ENCODE data around the gene FASN.
"Not testable (repeated sequence)": the region's sequence is repeated elsewhere in the genome, so short reads cannot be mapped to it uniquely, and the experiment has no call there.

The FASN gene

GRCh38 chr17:82098169-82098938 is at the start of gene FASN:
Gene FASN, minus strand, starts transcription at chr17:82098236. Its CDS starts 1,791 bp downstream, at chr17:82096445.
- H3K4me3 ChIP-seq (ENCODE audit: low read length): peak within 1 kb of the TSS; percentile 72
- TF ChIP-seq CTCF (IDR thresholded peaks at IDR 0.05; ENCODE audit: insufficient read depth, low read depth, low read length, missing control alignments): peak; percentile 31
- DNase-seq (ENCODE audit: low read depth): peak; percentile 97

- no peak for DNase-seq (ENCODE audit: low read depth)
- TF ChIP-seq CTCF (IDR thresholded peaks at IDR 0.05; ENCODE audit: insufficient read depth, low read depth, low read length, missing control alignments): no peak
- no peak overlapping the region for H3K4me3 ChIP-seq (ENCODE audit: low read length)
Observed at GRCh38 chr17:82146663-82147654, 48.9 kb upstream of the FASN start.

GRCh38 chr17:82145550-82146155 is 47.6 kb upstream of the FASN start:
- H3K4me3 ChIP-seq (ENCODE audit: low read length): no peak overlapping the region
- no peak for DNase-seq (ENCODE audit: low read depth)

GRCh38 chr17:82143333-82143732 is 45.3 kb upstream of the FASN start:
- no peak for DNase-seq (ENCODE audit: low read depth)
- TF ChIP-seq CTCF (IDR thresholded peaks at IDR 0.05; ENCODE audit: insufficient read depth, low read depth, low read length, missing control alignments): no peak
- no peak overlapping the region for H3K4me3 ChIP-seq (ENCODE audit: low read length)

More at GRCh38 chr17:82145550-82146155, 47.6 kb upstream of the FASN start:
- TF ChIP-seq CTCF (IDR thresholded peaks at IDR 0.05; ENCODE audit: insufficient read depth, low read depth, low read length, missing control alignments): no peak

- not testable (repeated sequence) for DNase-seq (ENCODE audit: low read depth); H3K4me3 ChIP-seq (ENCODE audit: low read length)
Observed at GRCh38 chr17:82139961-82140360, 41.9 kb upstream of the FASN start.

- no peak for DNase-seq (ENCODE audit: low read depth)
- no peak overlapping the region for H3K4me3 ChIP-seq (ENCODE audit: low read length)
- no peak for TF ChIP-seq CTCF (IDR thresholded peaks at IDR 0.05; ENCODE audit: insufficient read depth, low read depth, low read length, missing control alignments)
Observed at GRCh38 chr17:82138511-82138992, 40.5 kb upstream of the FASN start.

- DNase-seq (ENCODE audit: low read depth): peak; percentile 41
- TF ChIP-seq CTCF (IDR thresholded peaks at IDR 0.05; ENCODE audit: insufficient read depth, low read depth, low read length, missing control alignments): no peak
- no peak overlapping the region for H3K4me3 ChIP-seq (ENCODE audit: low read length)
Observed at GRCh38 chr17:82134101-82134500, 36.1 kb upstream of the FASN start.

- H3K4me3 ChIP-seq (ENCODE audit: low read length): not testable (repeated sequence)
- DNase-seq (ENCODE audit: low read depth): peak; percentile 90
Observed at GRCh38 chr17:82133166-82133953, 35.3 kb upstream of the FASN start.

Measured in epithelial cell of esophagus (primary cell).